Measurements from ENCODE around the gene WDR18. TPM values are rescaled to one million over a fixed set of nuclear protein-coding genes. Genes with fewer than 3 reads are reported as not detected.
A peak's percentile ranks its signal among the peaks of the same experiment; 100 is the strongest.

The WDR18 gene
- total and polyA plus RNA-seq, 2 donors from 2014 or later: 40.3 to 77.2 TPM

- Histone ChIP-seq H3K4me3 (ENCODE audit: low read length in 3 of 3) (no peak overlapping the region), H3K9ac (ENCODE audit: low read length in 3 of 3) (no peak overlapping the region), H3K9me3 (ENCODE audit: control insufficient read depth in 2 of 3, insufficient read depth in 1 of 3, low read length in 3 of 3) (no peaks in the 10 kb centered on the region), H3K27me3 (ENCODE audit: control insufficient read depth, insufficient read depth, low read length) (no peaks in the 10 kb centered on the region), H3K27ac (ENCODE audit: low read depth in 2 of 2, low read length in 2 of 2) (no peak overlapping the region), H3K4me1 (ENCODE audit: control insufficient read depth in 2 of 3, insufficient read depth in 2 of 3, low read depth in 1 of 3, low read length in 3 of 3) (peaks cover 0 to 36% (median 5%) of the 10 kb centered on the region in 3 donors), H3K36me3 (ENCODE audit: control insufficient read depth in 2 of 3, insufficient read depth in 3 of 3, low read length in 3 of 3) (peaks cover 0 to 10% (median 0%) of the 10 kb centered on the region in 3 donors)
- no peak for TF ChIP-seq CTCF (IDR thresholded peaks at IDR 0.05; ENCODE audit: borderline replicate concordance, extremely low read depth, insufficient read depth)
- intact Hi-C loops (cut with DNase I): no loop called here
- DNase-seq (peak in 1 of 5 donors; percentile 68), FAIRE-seq (no peak)
Measured at GRCh38 chr19:1014161-1015060, 30.3 kb downstream of the WDR18 start.

- no peak for FAIRE-seq
- H3K27me3 ChIP-seq (ENCODE audit: control insufficient read depth, insufficient read depth, low read length): no peaks in the 10 kb centered on the region
- intact Hi-C loops (cut with DNase I): no loop called here
- H3K36me3 ChIP-seq (ENCODE audit: control insufficient read depth in 2 of 3, insufficient read depth in 3 of 3, low read length in 3 of 3): peaks cover 0 to 10% (median 0%) of the 10 kb centered on the region in 3 donors
- peaks cover 0 to 44% (median 8%) of the 10 kb centered on the region in 3 donors for H3K4me1 ChIP-seq (ENCODE audit: control insufficient read depth in 2 of 3, insufficient read depth in 2 of 3, low read depth in 1 of 3, low read length in 3 of 3)
- H3K9me3 ChIP-seq (ENCODE audit: control insufficient read depth in 2 of 3, insufficient read depth in 1 of 3, low read length in 3 of 3): no peaks in the 10 kb centered on the region
- no peak for TF ChIP-seq CTCF (IDR thresholded peaks at IDR 0.05; ENCODE audit: borderline replicate concordance, extremely low read depth, insufficient read depth)
- peak in 1 of 5 donors; percentile 74 for DNase-seq
- H3K9ac ChIP-seq (ENCODE audit: low read length in 3 of 3): no peak overlapping the region
- H3K27ac ChIP-seq (ENCODE audit: low read depth in 2 of 2, low read length in 2 of 2): no peak overlapping the region
- H3K4me3 ChIP-seq (ENCODE audit: low read length in 3 of 3): no peak overlapping the region
Measured at GRCh38 chr19:1015061-1015781, 31.1 kb downstream of the WDR18 start.

- intact Hi-C loops (cut with DNase I): no loop called here
- no peak overlapping the region for H3K9ac ChIP-seq (ENCODE audit: low read length in 3 of 3)
- TF ChIP-seq CTCF (IDR thresholded peaks at IDR 0.05; ENCODE audit: borderline replicate concordance, extremely low read depth, insufficient read depth): no peak
- no peak overlapping the region for H3K27ac ChIP-seq (ENCODE audit: low read depth in 2 of 2, low read length in 2 of 2)
- peaks cover 0 to 10% (median 0%) of the 10 kb centered on the region in 3 donors for H3K36me3 ChIP-seq (ENCODE audit: control insufficient read depth in 2 of 3, insufficient read depth in 3 of 3, low read length in 3 of 3)
- H3K27me3 ChIP-seq (ENCODE audit: control insufficient read depth, insufficient read depth, low read length): no peaks in the 10 kb centered on the region
- no peak overlapping the region for H3K4me3 ChIP-seq (ENCODE audit: low read length in 3 of 3)
- H3K9me3 ChIP-seq (ENCODE audit: control insufficient read depth in 2 of 3, insufficient read depth in 1 of 3, low read length in 3 of 3): no peaks in the 10 kb centered on the region
- FAIRE-seq: no peak
- peak in 1 of 5 donors; percentile 73 for DNase-seq
- peaks cover 0 to 46% (median 8%) of the 10 kb centered on the region in 3 donors for H3K4me1 ChIP-seq (ENCODE audit: control insufficient read depth in 2 of 3, insufficient read depth in 2 of 3, low read depth in 1 of 3, low read length in 3 of 3)
Measured at GRCh38 chr19:1015782-1016646, 31.9 kb downstream of the WDR18 start.
